WI38 (cell line): ENCODE measurements around the gene LCN10.

Experiments used
- H3K4me3 ChIP-seq: 2 replicates; pipeline ENCODE4 v1.5.1; 2011; ENCODE audit warnings: low read depth, mild to moderate bottlenecking, control low read depth, low read length
- TF ChIP-seq, protein P1 (sequence below): IDR thresholded peaks from 2 replicates; pipeline ENCODE4 v1.5.1; 2012; ENCODE audit warnings: low read depth, mild to moderate bottlenecking, control low read depth, low read length

The LCN10 gene

DNA sequence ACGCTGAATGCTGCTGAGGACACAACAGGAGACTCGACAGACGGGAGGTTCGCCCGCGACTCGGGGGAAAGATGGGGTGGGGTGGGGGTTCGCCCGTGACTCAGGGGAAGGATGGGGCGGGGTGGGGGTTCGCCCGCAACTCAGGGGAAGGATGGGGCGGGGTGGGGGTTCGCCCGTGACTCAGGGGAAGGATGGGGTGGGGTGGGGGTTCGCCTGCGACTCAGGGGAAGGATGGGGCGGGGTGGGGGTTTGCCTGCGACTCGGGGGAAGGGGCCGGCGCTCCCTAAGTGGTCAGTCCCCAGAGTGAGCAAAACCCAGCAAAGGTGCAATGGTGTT lies 3.4 kb upstream of the LCN10 start:
- no peak overlapping the region for H3K4me3 ChIP-seq
- TF ChIP-seq, protein P1, sequence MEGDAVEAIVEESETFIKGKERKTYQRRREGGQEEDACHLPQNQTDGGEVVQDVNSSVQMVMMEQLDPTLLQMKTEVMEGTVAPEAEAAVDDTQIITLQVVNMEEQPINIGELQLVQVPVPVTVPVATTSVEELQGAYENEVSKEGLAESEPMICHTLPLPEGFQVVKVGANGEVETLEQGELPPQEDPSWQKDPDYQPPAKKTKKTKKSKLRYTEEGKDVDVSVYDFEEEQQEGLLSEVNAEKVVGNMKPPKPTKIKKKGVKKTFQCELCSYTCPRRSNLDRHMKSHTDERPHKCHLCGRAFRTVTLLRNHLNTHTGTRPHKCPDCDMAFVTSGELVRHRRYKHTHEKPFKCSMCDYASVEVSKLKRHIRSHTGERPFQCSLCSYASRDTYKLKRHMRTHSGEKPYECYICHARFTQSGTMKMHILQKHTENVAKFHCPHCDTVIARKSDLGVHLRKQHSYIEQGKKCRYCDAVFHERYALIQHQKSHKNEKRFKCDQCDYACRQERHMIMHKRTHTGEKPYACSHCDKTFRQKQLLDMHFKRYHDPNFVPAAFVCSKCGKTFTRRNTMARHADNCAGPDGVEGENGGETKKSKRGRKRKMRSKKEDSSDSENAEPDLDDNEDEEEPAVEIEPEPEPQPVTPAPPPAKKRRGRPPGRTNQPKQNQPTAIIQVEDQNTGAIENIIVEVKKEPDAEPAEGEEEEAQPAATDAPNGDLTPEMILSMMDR: no peak

DNA sequence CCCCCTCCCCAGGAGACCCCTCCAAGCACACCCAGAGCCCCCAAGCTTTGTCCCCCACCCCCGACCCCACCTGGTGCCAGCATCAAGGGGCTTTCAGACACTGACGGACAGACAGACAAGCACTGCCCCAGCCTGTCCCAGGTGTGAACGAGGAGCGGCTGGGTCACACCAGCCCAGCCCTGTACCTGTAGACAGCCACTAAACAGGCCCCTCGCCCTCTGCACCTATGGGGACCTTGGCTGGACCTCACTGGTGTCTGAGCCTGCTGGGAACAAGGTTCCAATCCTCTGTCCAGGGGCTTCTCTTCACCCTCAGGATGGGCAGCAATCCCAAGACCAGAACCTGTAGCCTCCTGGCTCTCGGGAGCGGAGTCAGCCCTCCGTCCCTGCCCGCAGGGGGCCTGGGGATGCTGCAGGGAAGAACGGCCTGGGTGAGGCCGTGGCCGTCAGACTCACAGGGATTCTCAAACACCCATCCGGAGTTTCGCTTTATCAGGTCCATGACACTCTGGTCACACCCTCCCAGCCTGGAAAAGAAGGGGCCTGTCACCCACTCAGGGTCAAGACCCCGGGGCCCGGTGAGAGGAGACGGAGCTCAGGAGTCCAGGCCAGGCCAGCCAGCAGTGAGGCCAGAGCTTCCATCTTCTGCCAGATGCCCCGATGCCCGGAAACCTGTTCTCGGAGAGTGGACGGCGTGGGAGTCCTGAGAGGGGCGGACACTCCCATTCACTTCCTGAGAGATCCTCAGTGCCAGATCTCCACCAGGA lies 2.8 kb upstream of the LCN10 start:
- TF ChIP-seq, protein P1: no peak
- no peak overlapping the region for H3K4me3 ChIP-seq

DNA sequence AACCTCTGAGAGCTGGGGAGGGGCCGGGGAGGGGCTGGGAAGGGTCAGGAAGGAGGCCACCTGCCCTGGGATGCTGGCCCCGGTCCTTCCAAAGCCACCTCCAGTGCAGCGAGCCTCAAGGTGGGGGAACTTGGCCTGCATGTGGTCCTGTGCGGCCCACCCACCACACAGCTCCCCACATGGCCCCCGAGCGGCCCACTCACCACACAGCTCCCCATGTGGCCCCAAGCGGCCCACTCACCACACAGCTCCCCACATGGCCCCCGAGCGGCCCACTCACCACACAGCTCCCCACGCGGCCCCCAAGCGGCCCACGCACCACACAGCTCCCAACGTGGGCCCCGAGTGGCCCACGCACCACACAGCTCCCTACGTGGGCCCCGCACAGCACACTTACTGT lies 2.0 kb upstream of the LCN10 start:
- H3K4me3 ChIP-seq: no peak overlapping the region
- TF ChIP-seq, protein P1: no peak

DNA sequence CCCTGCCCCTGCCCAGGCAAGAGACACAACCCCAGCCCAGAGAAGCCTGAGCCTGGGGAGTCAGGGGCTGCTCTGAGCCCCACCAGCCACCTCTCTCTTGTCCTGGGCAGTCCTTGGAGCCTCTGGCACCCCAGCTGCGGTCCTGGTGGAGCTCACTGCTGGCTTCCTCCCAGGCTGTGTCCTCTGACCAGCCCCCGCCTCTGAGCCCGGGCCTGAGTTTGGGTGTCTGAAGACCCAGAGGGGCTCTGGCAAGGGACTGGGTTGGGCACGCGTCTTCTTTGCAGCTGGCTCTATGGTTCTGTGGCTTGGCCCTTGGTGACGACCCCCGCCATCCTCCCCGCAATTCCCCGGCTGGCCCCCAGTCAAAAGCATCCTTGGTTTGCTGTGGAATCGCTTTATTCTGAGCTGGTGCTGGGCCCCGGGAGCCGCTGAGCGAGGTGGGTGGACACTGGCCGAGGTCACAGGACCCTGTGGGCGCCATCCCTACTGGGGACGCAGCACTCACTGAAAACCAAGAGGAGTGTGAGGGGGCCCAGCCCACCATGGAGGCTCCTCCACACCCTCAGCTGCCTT lies 985 bp upstream of the LCN10 start:
- TF ChIP-seq, protein P1: no peak
- H3K4me3 ChIP-seq: no peak overlapping the region

DNA sequence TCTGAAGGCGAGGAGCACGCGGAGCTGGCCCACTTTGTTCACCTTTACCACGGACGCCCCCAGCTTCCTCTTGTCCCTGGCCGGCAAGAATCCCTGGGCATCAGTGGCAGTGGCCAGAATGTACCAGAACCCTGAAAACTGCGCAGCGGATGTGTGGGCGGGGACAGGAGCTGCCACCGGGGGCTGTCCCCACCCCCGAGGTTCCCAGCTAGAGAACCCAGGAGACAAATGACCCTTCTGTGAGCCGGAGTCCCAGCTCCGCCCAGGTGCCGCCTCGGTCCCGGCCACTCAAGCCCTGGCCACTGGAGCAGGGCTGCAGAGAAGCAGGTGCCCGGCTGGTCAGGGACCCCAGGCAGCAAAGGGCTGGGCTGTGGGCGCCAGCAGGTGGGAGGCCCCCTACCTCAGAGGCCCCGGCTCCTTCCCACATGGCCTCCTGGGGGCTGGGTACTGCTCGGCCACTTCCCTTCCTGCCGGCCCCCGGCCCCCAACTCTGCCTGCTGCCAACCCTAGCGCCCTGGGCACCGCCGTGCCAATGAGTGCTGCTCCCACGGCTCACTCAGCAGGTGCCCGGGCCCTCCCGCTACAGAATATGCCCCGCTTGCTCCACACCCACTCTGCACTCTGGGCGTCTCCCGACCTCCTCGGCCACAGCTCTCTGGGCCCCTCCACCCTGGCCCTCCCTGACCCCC lies 713 bp downstream of the LCN10 start:
- TF ChIP-seq, protein P1: no peak
- no peak overlapping the region for H3K4me3 ChIP-seq

DNA sequence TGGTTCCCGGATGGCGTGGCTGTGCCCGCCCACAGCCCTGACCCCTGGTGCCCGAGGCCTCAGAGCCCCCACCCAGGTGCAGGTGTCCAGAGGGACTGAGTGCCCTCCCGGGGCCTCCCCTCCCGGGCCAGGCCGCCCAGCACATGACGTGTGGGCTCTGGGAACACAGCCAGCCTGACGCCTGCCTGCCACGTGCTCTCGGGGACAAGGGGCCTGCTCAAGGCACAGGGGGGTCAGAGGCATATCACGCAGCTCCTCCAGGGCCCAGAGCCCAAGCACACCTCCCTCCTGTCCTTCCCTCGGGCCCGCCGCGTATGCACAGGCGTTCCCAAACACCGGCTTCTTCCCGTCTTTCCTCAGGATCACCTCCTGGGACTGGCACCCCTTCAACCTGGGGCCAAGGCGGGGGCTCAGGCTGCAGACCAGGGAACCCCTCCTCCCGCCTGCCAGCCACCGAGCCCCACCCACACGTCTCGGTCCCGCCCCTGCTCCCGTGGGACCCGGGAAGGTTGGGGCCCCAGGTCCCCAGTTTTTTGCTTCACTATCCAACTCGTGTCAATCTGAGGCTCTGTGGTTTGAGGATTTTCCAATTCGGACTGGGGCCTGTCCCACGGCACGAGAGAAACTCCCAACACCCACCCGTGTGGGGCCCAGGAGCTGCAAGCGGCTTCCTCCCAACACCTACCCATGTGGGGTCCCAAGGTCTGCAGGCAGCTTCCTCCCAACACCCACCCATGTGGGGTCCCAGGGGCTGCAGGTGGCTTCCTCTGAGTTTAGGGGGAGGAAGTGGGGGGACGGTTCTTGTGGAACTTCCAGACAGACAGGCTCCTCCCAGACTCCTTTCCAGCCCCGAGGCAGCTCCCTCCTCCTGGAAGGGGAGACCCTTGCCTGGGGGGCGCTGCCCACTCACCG lies 1.5 kb downstream of the LCN10 start:
- H3K4me3 ChIP-seq: no peak overlapping the region
- TF ChIP-seq, protein P1: no peak
